ENCODE measurements around the gene BCAS3.
"Not testable (repeated sequence)": the region's sequence is repeated elsewhere in the genome, so short reads cannot be mapped to it uniquely, and the experiment has no call there.

BCAS3 gene

DNA sequence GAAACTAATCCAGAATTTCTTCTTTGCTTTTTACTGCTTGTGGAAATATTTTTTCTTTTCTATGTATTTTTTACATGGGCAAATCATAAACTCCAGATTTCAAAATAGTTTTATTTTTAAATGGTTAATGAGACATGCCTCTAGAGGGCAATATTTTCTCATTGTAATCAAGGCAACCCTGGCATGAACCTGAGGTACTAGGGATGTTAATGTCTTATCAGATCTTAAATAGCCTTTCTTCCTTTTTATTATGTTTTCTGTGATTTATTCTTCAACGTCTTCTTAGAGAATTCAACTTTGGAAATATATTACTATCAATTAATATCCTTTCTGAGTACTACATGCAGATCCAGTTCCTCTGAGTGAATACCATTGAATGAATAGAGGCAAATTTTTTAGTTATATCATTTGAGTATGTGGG lies 324.7 kb downstream of the BCAS3 start:
- DNase-seq (ENCODE audit: low read depth) = peak; percentile 11

- DNase-seq (ENCODE audit: low read depth) = no peak
Measured at GRCh38 chr17:61005358-61005757, 327.7 kb downstream of the BCAS3 start.

DNA sequence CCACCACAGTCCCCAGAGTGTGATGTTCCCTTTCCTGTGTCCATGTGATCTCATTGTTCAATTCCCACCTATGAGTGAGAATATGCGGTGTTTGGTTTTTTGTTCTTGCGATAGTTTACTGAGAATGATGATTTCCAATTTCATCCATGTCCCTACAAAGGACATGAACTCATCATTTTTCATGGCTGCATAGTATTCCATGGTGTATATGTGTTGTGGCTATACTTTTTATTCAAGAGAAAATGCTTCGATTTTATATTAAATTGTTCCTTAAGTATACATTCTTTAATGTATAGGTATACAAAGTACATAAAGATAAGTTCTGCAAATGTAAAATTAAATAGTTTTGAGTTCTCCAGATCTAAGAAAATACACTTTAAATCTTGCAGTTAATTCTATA lies 328.3 kb downstream of the BCAS3 start:
- DNase-seq (ENCODE audit: low read depth) = not testable (repeated sequence)

DNA sequence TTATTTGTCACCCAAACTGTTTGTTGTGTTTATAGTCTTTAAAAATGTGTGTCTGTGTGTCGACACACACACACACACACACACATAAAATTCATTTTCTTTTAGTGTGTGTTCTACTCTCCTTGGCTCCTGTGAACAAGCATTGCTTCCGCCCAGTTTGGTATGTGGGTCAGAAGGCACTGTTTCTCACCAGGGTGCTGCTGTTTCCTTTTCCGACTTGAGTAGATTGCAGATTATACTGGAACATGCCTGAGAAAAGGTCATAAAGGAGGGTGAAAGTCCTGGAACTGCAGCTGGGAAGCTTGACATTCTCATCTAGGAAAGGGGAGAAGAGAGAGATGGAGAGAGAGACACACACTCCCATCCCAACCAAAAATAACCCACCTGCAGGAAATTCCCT lies 330.3 kb downstream of the BCAS3 start:
- no peak for DNase-seq (ENCODE audit: low read depth)

- DNase-seq (ENCODE audit: low read depth) = no peak
Measured at GRCh38 chr17:61009663-61010062, 332.0 kb downstream of the BCAS3 start.

GRCh38 chr17:61010661-61011170 lies 333.1 kb downstream of the BCAS3 start:
- DNase-seq (ENCODE audit: low read depth) = no peak

DNA sequence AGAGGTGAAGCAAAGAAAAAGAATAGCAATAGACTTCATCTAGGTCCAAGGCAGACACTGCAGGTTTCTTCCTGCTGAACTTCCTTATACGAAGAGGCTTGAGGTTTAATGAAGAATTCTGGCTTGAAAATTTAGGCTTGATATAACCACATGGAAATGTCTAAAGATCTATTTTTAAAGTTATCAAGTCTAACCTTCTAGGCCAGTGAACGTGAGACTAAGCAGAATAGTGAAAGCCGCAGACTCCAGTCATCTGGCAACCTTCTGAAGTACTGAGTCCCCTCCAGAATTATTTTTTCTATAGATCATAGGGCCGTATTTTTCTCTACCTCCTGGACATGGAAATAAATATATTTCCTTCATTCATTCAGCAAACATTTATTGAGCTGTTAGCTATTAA lies 333.6 kb downstream of the BCAS3 start:
- DNase-seq (ENCODE audit: low read depth) = no peak

GRCh38 chr17:61015966-61016365 lies 338.3 kb downstream of the BCAS3 start:
- peak; percentile 11 for DNase-seq (ENCODE audit: low read depth)

DNA sequence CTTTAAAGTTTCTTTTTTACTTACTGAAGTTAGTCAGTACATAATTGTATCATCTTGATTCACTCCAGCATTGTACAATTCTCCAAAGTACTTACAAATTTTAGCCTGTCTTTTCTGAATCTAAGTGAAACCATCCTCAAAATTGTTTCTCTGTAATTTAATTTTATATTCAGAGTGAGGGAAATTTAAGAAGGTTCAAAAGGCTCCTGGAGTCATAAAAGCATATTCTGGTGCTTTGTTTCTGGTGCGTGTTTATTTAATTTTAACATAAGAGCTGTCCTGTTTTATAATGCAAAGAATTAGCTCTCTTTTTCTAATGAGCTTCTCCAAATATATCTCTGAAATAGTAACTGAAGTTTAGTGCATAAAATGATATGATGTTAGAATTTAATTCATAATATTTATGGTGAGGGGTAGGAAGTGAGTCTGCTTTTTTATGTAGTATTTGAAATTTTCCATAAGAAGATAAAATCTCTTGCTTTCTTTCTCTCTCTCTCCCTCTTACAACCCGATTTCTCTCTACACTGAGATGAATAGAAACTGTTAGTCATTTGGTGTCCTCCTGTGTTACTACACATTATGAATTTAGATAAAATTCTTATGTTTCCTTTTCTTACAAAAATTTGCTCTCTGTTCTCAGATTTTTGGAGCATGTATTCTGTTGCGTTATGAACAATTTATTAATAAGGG lies 339.8 kb downstream of the BCAS3 start:
- no peak for DNase-seq (ENCODE audit: low read depth)

- DNase-seq (ENCODE audit: low read depth) = no peak
Measured at GRCh38 chr17:61018938-61019337, 341.3 kb downstream of the BCAS3 start.

GRCh38 chr17:61023996-61024395 lies 346.3 kb downstream of the BCAS3 start:
- no peak for DNase-seq (ENCODE audit: low read depth)

GRCh38 chr17:61026818-61027217 lies 349.2 kb downstream of the BCAS3 start:
- DNase-seq (ENCODE audit: low read depth) = no peak

- DNase-seq (ENCODE audit: low read depth) = no peak
Measured at GRCh38 chr17:61029181-61029580, 351.5 kb downstream of the BCAS3 start.

- no peak for DNase-seq (ENCODE audit: low read depth)
Measured at GRCh38 chr17:61040666-61041065, 363.0 kb downstream of the BCAS3 start.

GRCh38 chr17:61042348-61042747 lies 364.7 kb downstream of the BCAS3 start:
- DNase-seq (ENCODE audit: low read depth) = not testable (repeated sequence)

DNA sequence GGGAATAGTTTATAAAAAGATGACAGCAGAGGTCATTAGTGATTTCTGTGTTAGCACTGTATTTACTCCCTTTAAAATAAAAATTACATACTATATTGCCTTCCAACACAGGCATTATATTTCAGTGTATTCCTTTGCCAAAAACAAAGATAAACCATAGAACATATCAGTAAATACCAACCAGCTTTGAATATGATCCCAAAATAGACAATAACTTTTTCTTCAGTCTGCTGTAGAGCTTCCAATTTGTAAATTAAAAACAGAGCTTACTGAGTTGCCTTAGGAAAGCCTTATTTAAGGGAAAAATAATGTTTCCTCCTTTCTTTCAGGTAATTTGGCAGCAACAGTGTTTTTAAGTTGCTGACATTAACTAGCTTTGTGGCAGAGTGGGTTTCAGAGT lies 369.9 kb downstream of the BCAS3 start:
- DNase-seq (ENCODE audit: low read depth) = no peak

DNA sequence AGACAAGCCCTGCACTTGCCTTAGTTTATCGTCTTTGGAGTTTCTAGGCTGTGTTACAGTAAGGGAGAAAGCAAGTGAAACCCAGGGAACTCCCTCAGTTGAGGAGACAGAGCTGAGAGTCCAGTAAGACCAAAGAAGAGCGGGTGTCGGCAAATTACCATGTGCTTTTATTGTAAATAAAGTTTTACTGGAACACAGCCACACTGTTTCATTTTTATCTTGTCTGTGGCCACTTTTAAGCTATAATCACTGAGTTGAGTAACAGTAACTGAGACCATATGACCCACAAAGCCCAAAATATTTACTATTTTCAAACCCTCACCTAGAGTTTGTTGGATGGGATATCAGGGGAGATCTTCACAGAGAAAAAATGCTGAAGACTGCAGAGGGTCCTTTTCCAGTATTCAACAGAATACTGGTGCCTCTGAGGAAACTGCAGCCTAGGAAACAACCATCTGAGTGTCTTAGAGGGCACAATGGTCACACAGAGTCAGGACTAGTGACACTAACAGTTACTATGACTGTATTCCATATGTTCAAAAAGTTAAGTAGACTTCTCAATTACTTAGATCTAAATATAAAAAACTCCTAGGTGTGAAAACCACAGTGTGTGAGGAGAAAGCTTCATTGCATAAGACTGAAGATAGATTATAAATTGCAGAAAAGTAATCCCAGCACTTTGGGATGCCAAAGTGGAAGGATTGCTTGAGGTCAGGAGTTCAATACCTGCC lies 370.9 kb downstream of the BCAS3 start:
- no peak for DNase-seq (ENCODE audit: low read depth)

GRCh38 chr17:61053469-61053868 lies 375.8 kb downstream of the BCAS3 start:
- DNase-seq (ENCODE audit: low read depth) = no peak

GRCh38 chr17:61054436-61054835 lies 376.8 kb downstream of the BCAS3 start:
- DNase-seq (ENCODE audit: low read depth) = no peak

DNA sequence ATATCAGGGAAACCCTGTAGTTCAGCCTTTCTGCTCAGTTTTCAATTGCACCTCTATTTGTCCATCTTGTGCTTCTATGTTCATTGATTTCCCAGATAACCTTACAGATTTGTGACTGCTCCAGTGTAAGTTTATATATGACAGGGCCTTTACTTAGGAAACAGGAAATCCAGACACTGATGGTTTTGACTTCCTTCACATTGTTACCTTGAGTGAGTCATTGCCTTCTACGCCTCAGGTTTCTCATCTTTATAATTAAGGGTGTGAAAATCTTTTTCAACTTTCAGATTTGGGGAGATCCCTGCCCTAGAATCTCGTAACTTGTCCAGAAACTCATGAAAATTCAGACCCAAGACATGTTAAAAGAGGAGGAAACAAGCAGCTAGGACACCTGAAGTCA lies 379.6 kb downstream of the BCAS3 start:
- DNase-seq (ENCODE audit: low read depth) = no peak

DNA sequence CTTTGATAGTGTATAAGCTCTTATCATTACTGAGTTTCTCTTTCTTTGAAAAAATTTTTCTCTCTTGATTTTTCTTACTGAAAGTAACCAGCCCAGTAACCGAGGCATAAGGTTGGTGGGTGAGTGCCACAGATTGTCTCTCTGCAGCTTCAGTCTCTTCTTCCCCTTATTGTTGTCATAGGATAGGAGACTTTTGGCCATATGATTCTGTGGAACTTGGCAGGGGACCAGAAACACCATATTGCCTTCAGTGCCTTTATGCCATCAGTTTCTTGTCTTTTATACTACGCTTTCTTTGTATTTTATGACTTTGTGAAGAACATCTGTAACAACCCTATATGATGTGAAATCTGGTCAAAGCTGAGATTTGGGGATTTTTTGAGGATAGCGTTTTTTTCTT lies 380.4 kb downstream of the BCAS3 start:
- DNase-seq (ENCODE audit: low read depth) = no peak

DNA sequence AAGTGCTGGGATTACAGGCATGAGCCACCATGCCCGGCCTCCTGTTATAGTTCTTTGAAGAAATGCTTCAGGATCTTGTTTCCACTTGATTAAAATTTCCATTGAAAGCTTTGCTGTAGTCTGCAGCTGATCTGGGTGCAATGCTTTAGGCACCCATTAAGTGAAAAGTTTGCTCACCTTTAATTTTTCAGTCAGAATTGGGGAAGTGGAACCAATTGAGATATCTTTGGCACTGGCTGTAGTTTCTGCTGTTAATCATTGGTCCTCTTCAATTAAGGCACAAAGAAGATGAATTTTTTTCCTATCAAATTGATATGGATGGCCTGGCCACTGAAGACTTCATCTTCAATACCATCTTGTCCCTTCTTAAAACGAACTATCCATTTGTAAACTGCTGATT lies 385.9 kb downstream of the BCAS3 start:
- DNase-seq (ENCODE audit: low read depth) = no peak

DNA sequence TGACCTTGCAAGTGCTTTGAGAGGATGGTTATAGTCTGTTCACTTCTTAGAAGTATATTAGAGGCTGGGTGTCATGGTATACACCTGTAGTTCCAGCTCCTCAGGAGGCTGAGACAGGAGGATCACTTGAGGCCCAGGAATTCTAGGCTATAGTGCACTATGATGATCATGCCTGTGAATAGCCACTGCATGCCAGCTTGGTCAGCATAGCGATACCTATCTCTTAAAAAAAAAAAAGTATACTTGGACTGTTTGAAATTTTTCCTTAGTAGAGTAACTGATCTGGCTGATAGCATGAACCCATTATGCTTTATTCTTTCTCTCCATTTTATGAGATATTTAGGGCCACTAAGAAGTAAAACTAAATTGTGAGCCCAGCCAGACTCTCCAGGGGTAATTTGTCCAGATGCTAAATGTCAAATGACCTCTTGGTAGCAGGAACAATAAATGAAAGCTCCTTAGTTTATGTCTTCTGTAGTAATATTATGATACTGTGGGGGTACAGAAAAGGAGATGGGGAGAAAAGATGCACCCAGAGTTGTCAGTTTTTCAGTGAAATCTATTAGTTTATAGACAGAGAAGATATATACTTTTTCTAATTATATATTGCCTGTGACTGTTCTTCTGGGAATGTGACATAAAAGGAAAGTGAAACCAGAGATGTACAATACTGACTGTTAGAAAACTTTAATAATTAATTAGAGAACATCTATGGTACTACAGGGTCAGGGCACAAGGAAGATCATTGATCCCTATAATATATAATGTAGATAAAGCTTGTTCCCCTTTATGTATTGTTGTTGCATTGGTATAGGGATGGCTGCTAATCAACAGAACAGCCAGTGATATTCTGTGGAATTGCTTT lies 386.7 kb downstream of the BCAS3 start:
- no peak for DNase-seq (ENCODE audit: low read depth)
